Colonic mucosa (tissue), 4 donors: ENCODE measurements around the gene SDK2. TPM values are rescaled to one million over a fixed set of nuclear protein-coding genes. Genes with fewer than 3 reads are reported as not detected.

ENCODE experiments used
- DNase-seq: peaks from one replicate; pipeline ENCODE4 v3.0.0-alpha.2; 2020
- H3K27ac ChIP-seq: fragments of 200-600 bp; one replicate; pipeline ENCODE4 v1.8.0; 2021
- H3K27me3 ChIP-seq: fragments of 200-600 bp; one replicate; pipeline ENCODE4 v1.8.0; 2021
- H3K36me3 ChIP-seq: fragments of 200-600 bp; one replicate; pipeline ENCODE4 v1.8.0; 2021
- H3K4me1 ChIP-seq: fragments of 200-600 bp; one replicate; pipeline ENCODE4 v1.8.0; 2021; ENCODE audit warnings: mild to moderate bottlenecking
- H3K4me3 ChIP-seq: fragments of 200-600 bp; one replicate; pipeline ENCODE4 v1.8.0; 2021
- H3K9ac ChIP-seq, 2 donors: one replicate each; pipeline ENCODE4 v1.7.0; 2013; ENCODE audit warnings: control low read depth in 2 of 2, low read depth in 2 of 2, low read length in 2 of 2
- H3K9me3 ChIP-seq: fragments of 200-600 bp; one replicate; pipeline ENCODE4 v1.8.0; 2021
- intact Hi-C: fragments of 100-400 bp; cut with DNase I; formaldehyde crosslinking; loops from one replicate; pipeline ENCODE4 v1.14.1; 2022
- total RNA-seq, 2 donors: library from RNA; stranded (reverse); fragmentation: NEBNext Ultra II Directional in 1 of 2; extraction: Animal tissue kit (Norgen Biotek cat#: 25700) in 1 of 2; gene quantifications; one replicate each; pipeline ENCODE4 v1.2.1, GENCODE V29; 2021
- TF ChIP-seq, protein P1 (sequence below): fragments of 200-600 bp; IDR thresholded peaks from one replicate; pipeline ENCODE4 v1.8.0; 2022; ENCODE audit warnings: antibody characterized with exemption, mild to moderate bottlenecking
- donor health status: healthy.
- donor health status: DM: no; HTN: no; CAD: no.
- donor health status: DM: no; HTN: no; CAD: no.

SDK2 gene
- total RNA-seq, 2 donors from 2014 or later, result 0.94 to 1.2 TPM

DNA sequence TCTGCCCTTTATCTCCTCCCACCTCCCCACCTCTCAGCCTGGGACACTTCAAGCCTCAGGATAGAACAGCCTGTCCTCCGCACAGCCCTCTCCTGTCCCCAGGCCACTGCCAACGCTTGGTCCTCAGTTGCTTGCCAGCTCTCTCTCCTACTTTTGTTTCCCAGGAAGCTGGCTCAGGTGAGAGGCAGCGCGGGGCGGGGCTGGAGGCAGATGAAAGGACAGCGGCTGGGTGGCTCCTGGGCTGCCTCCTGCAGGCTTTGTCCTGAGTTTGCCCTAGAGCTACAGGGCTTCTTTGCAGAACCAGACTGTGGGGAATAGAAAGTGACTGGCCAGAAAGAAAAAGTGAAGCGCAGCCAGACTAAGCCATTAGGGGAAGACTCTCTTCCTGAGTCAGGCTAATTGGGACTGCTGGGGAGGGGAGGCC is 284.2 kb downstream of the SDK2 start:
- Histone ChIP-seq H3K27me3 (no peaks in the 10 kb centered on the region), H3K36me3 (no peaks in the 10 kb centered on the region), H3K4me3 (no peak overlapping the region), H3K9ac (no peak overlapping the region), H3K27ac (no peak overlapping the region), H3K4me1 (no peaks in the 10 kb centered on the region), H3K9me3 (no peaks in the 10 kb centered on the region)
- peak; percentile 71 for DNase-seq
- TF ChIP-seq, protein P1, sequence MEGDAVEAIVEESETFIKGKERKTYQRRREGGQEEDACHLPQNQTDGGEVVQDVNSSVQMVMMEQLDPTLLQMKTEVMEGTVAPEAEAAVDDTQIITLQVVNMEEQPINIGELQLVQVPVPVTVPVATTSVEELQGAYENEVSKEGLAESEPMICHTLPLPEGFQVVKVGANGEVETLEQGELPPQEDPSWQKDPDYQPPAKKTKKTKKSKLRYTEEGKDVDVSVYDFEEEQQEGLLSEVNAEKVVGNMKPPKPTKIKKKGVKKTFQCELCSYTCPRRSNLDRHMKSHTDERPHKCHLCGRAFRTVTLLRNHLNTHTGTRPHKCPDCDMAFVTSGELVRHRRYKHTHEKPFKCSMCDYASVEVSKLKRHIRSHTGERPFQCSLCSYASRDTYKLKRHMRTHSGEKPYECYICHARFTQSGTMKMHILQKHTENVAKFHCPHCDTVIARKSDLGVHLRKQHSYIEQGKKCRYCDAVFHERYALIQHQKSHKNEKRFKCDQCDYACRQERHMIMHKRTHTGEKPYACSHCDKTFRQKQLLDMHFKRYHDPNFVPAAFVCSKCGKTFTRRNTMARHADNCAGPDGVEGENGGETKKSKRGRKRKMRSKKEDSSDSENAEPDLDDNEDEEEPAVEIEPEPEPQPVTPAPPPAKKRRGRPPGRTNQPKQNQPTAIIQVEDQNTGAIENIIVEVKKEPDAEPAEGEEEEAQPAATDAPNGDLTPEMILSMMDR, result no peak
- intact Hi-C loops, result loop anchor here (10.0 kb wide), 1 partner anchor 635 kb away; no protein-coding TSS in a partner anchor

DNA sequence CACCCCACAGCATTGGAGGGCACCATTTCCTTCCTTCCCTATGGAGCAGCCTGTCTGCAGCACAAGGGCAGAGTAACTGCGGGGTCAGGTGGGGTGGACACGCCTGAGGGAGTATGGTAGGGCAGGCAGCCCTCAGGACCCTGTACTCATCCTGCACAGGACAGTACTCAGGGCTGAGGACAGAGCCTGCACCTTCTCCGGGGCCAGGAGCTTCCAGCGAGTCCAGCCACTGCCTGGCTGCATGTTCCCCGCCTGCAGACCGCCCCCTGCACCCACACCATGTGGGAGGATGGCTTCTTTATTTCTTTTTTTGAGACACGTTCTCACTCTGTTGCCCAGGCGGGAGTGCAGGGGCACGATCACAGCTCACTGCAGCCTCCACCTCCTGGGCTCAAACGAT is 284.9 kb downstream of the SDK2 start:
- Histone ChIP-seq H3K27me3 (no peaks in the 10 kb centered on the region), H3K4me3 (no peak overlapping the region), H3K4me1 (no peaks in the 10 kb centered on the region), H3K9ac (no peak overlapping the region), H3K27ac (no peak overlapping the region), H3K36me3 (no peaks in the 10 kb centered on the region), H3K9me3 (no peaks in the 10 kb centered on the region)
- DNase-seq, result no peak
- intact Hi-C loops, result no loop called here
- TF ChIP-seq, protein P1, result no peak

DNA sequence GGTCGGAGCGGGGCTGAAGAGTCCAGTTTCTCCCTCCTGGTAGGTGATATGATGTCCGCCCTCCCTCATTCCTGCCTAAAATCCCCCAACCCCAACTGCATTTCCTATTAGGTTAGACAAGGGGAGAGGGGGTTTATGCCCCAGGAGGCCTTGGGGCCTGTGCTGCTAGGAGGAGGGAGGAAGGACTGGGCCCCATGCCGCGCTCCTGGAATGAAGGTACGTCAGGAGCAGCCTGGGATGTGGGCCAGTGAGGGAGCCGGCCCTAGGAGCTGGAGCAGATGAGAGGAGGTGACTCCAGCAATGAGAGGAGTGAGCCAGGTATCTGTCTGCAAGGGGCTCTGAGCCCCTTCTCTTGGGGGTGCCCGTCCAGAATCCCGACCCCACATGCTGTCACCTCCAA is 285.6 kb downstream of the SDK2 start:
- no peak for DNase-seq
- no peak overlapping the region for H3K9ac ChIP-seq
- no peaks in the 10 kb centered on the region for H3K27me3 ChIP-seq
- H3K27ac ChIP-seq, result no peak overlapping the region
- H3K9me3 ChIP-seq, result no peaks in the 10 kb centered on the region
- H3K4me1 ChIP-seq, result no peaks in the 10 kb centered on the region
- H3K36me3 ChIP-seq, result no peaks in the 10 kb centered on the region
- TF ChIP-seq, protein P1, result no peak
- intact Hi-C loops, result no loop called here
- no peak overlapping the region for H3K4me3 ChIP-seq

DNA sequence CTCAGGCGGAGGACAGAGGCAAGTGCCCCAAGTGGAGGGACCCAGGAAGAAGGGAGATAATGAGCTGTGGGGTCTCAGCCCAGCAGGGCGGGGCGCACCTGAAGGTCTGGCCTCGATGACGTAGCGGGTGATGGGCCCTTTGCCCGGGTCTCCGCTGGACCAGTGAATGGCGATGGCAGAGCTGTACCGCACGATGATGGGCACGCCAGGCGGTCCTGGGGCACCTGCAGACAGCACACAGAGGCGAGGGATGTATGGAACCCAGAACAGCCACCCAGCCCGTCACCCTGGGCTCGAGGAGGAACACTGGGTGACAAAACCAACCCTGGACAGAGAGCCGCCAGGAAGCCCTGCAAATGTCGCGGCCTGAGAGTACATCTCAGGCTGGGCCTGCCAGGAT is 286.3 kb downstream of the SDK2 start:
- Histone ChIP-seq H3K27me3 (no peaks in the 10 kb centered on the region), H3K4me1 (no peaks in the 10 kb centered on the region), H3K9me3 (no peaks in the 10 kb centered on the region), H3K4me3 (no peak overlapping the region), H3K36me3 (no peaks in the 10 kb centered on the region), H3K9ac (no peak overlapping the region), H3K27ac (no peak overlapping the region)
- intact Hi-C loops, result no loop called here
- TF ChIP-seq, protein P1, result no peak
- DNase-seq, result no peak

DNA sequence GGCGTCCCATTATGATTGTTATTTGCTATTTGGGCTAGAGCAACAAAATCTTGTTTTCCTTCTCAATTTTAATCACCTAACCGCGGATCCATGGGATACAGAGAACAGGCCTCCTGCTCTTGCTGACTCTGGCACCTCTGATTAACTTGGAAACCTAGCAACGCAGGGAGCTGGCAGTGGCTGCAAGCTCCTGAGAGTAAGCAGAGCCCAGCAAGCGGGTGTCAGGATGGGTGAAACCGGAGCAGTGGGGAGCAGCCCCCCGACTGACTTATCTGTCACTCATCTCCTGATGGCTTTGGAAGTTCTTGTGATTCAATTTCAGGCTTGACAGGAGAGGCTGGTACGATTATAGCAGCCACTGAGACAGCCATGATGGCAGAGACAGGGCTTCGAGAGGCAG is 286.9 kb downstream of the SDK2 start:
- Histone ChIP-seq H3K36me3 (no peaks in the 10 kb centered on the region), H3K9ac (no peak overlapping the region), H3K4me3 (no peak overlapping the region), H3K27me3 (no peaks in the 10 kb centered on the region), H3K9me3 (no peaks in the 10 kb centered on the region), H3K27ac (no peak overlapping the region), H3K4me1 (no peaks in the 10 kb centered on the region)
- no peak for DNase-seq
- intact Hi-C loops, result no loop called here
- TF ChIP-seq, protein P1, result no peak
